Measurements from ENCODE around the gene SBDS. TPM values are rescaled to one million over a fixed set of nuclear protein-coding genes. Genes with fewer than 3 reads are reported as not detected.

The SBDS gene
- total RNA-seq, 2 donors from 2014 or later = 37.9 to 52.1 TPM

GRCh38 chr7:66953044-66953427 lies 42.4 kb downstream of the SBDS start:
- no peak for TF ChIP-seq CTCF (IDR thresholded peaks at IDR 0.05)
- no peak for TF ChIP-seq POLR2A (IDR thresholded peaks at IDR 0.05)
- Histone ChIP-seq H3K4me1 (no peaks in the 10 kb centered on the region), H3K36me3 (replicated peaks in 1 of 2; ENCODE audit: insufficient read depth in 1 of 2, low read depth in 2 of 2) (peaks cover 22 to 47% of the 10 kb centered on the region in 2 donors), H3K27ac (no peak overlapping the region), H3K4me3 (no peak overlapping the region), H3K9me3 (no peaks in the 10 kb centered on the region), H3K27me3 (no peaks in the 10 kb centered on the region)
- no peak for ATAC-seq
- intact Hi-C loops (cut with DNase I) = no loop called here
- WGBS, 2 donors = 63 to 77% methylated on average over 5 of the region's 5 CpGs
- no peak for DNase-seq

GRCh38 chr7:66952343-66953043 lies 42.9 kb downstream of the SBDS start:
- Histone ChIP-seq H3K27ac (no peak overlapping the region), H3K4me1 (no peaks in the 10 kb centered on the region), H3K36me3 (replicated peaks in 1 of 2; ENCODE audit: insufficient read depth in 1 of 2, low read depth in 2 of 2) (peaks cover 22 to 48% of the 10 kb centered on the region in 2 donors), H3K27me3 (no peaks in the 10 kb centered on the region), H3K4me3 (no peak overlapping the region), H3K9me3 (no peaks in the 10 kb centered on the region)
- 84 to 86% methylated on average over 10 to 11 of the region's 11 CpGs for WGBS, 2 donors
- TF ChIP-seq POLR2A (IDR thresholded peaks at IDR 0.05) (no peak), CTCF (IDR thresholded peaks at IDR 0.05) (no peak)
- no peak for ATAC-seq
- intact Hi-C loops (cut with DNase I) = no loop called here
- no peak for DNase-seq

- intact Hi-C loops (cut with DNase I) = no loop called here
- DNase-seq (no peak), ATAC-seq (no peak)
- H3K4me3 ChIP-seq = no peak overlapping the region
- 91% methylated on average over 8 of the region's 8 CpGs for WGBS, 2 donors
- H3K27me3 ChIP-seq = no peaks in the 10 kb centered on the region
- H3K4me1 ChIP-seq = no peaks in the 10 kb centered on the region
- peaks cover 22 to 47% of the 10 kb centered on the region in 2 donors for H3K36me3 ChIP-seq (replicated peaks in 1 of 2; ENCODE audit: insufficient read depth in 1 of 2, low read depth in 2 of 2)
- no peak for TF ChIP-seq CTCF (IDR thresholded peaks at IDR 0.05)
- TF ChIP-seq POLR2A (IDR thresholded peaks at IDR 0.05) = no peak
- no peaks in the 10 kb centered on the region for H3K9me3 ChIP-seq
- no peak overlapping the region for H3K27ac ChIP-seq
Observed at GRCh38 chr7:66950763-66951162, 44.6 kb downstream of the SBDS start.

- Histone ChIP-seq H3K27ac (no peak overlapping the region), H3K4me3 (no peak overlapping the region), H3K4me1 (no peaks in the 10 kb centered on the region), H3K36me3 (replicated peaks in 1 of 2; ENCODE audit: insufficient read depth in 1 of 2, low read depth in 2 of 2) (peaks cover 21 to 47% of the 10 kb centered on the region in 2 donors), H3K9me3 (no peaks in the 10 kb centered on the region), H3K27me3 (no peaks in the 10 kb centered on the region)
- TF ChIP-seq POLR2A (IDR thresholded peaks at IDR 0.05) (no peak), CTCF (IDR thresholded peaks at IDR 0.05) (no peak)
- intact Hi-C loops (cut with DNase I) = no loop called here
- ATAC-seq (no peak), DNase-seq (no peak)
- 78 to 79% methylated on average over 3 of the region's 3 CpGs for WGBS, 2 donors
Observed at GRCh38 chr7:66950311-66950710, 45.1 kb downstream of the SBDS start.
